Measurements from ENCODE around the gene SPDYA. TPM values are rescaled to one million over a fixed set of nuclear protein-coding genes. Genes with fewer than 3 reads are reported as not detected.

Gene SPDYA
- total and polyA plus RNA-seq, 2 of the 4 experiments (the other 2 are of a cell fraction) = not detected

DNA sequence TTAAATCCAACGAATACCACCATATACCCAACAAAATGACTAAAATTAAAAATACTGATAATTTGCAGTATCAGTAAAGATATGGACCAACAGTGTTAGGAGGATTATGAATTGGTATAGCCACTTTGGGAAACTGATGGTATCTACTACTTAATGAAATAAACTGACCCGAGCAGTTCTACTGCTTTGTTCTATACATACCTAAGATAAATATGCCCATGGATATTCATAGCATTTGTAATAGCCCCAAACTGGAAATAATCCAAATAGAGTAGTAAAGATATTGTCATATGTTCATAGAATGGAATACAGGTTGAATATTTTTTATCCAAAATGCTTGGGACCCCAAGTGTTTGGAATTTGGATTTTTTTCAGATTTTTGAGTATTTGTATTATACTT is 38.3 kb upstream of the SPDYA start:
- H3K27me3 ChIP-seq (ENCODE audit: control insufficient read depth, insufficient read depth, low read length) = no peaks in the 10 kb centered on the region
- H3K27ac ChIP-seq (ENCODE audit: insufficient read depth, low read length) = no peak overlapping the region
- BruUV-seq (replicated peaks) = TSS peak; percentile 5
- no peak overlapping the region for H4K8ac ChIP-seq (ENCODE audit: low read depth in 2 of 2, low read length in 2 of 2)
- in situ Hi-C loops (cut with MboI; ENCODE audit: low sequenced_read_pairs) (no loop called here), dilution Hi-C loops (cut with HindIII; ENCODE audit: low sequenced_read_pairs, unreplicated experiment) (no loop called here), intact Hi-C loops (cut with micrococcal nuclease) (no loop called here)
- no peak overlapping the region for H3K9ac ChIP-seq (ENCODE audit: low read depth, low read length)
- H2BK5ac ChIP-seq (ENCODE audit: low read depth, low read length, poor library complexity, severe bottlenecking) = no peak overlapping the region
- H2BK15ac ChIP-seq (ENCODE audit: low read depth, low read length) = no peak overlapping the region
- H3K9me3 ChIP-seq (ENCODE audit: control insufficient read depth, insufficient read depth, low read length) = no peaks in the 10 kb centered on the region
- no CpG with 5 or more reads among the region's 2 CpGs for WGBS, 2 experiments (ENCODE audit: extremely low coverage in 2 of 2, insufficient read length in 1 of 2)
- no peak overlapping the region for H2BK20ac ChIP-seq (ENCODE audit: low read depth, low read length)
- no peaks in the 10 kb centered on the region; the same call in 1 of the 2 replicates for H3K36me3 ChIP-seq (ENCODE audit: control insufficient read depth, insufficient read depth, low read length)
- no peak overlapping the region for H4K5ac ChIP-seq (ENCODE audit: low read depth, low read length)
- peaks cover 8 to 77% of the 10 kb centered on the region in 2 experiments for H3K79me1 ChIP-seq (ENCODE audit: low read depth in 1 of 2, low read length in 2 of 2)
- H3K4me2 ChIP-seq (ENCODE audit: low read depth, low read length) = no peak overlapping the region
- H3K9me1 ChIP-seq (ENCODE audit: insufficient read depth, low read length) = peaks cover 4% of the 10 kb centered on the region
- H3K56ac ChIP-seq (ENCODE audit: extremely low read depth, insufficient read depth, low read length) = no peak overlapping the region
- H2AK9ac ChIP-seq (replicated peaks; ENCODE audit: low read depth, low read length, poor library complexity) = no peak overlapping the region
- H3K23ac ChIP-seq (ENCODE audit: low read depth, low read length) = no peak overlapping the region
- DNase-seq = no peak
- no peak overlapping the region for H4K91ac ChIP-seq (ENCODE audit: insufficient read depth, low read depth, low read length)
- H3K4me1 ChIP-seq (ENCODE audit: control insufficient read depth, insufficient read depth, low read length) = no peaks in the 10 kb centered on the region; the same call in 1 of the 2 replicates
- peaks cover 93% of the 10 kb centered on the region for H4K20me1 ChIP-seq (ENCODE audit: insufficient read depth, low read length)
- no peak overlapping the region for H2AK5ac ChIP-seq (ENCODE audit: low read depth, low read length)
- no peak overlapping the region for H2BK120ac ChIP-seq (ENCODE audit: low read depth, low read length)
- ATAC-seq (ENCODE audit: low read depth) = no peak
- no peak overlapping the region for H2AFZ ChIP-seq (replicated peaks; ENCODE audit: low read length, poor library complexity)
- POLR2A ChIA-PET (ENCODE audit: unreplicated experiment) = no interaction called here
- no peak overlapping the region for H3K18ac ChIP-seq (ENCODE audit: low read depth, low read length)
- no peak overlapping the region for H3K4me3 ChIP-seq (ENCODE audit: insufficient read depth, low read depth, low read length)
- CTCF ChIA-PET = interaction anchor here (0.7 kb wide), 1 partner anchor 198 kb away, joined by 9 read pairs; no protein-coding TSS in a partner anchor
- TF ChIP-seq SMC3 (IDR thresholded peaks at IDR 0.05; ENCODE audit: low read depth, low read length) = no peak
- TF ChIP-seq FOS (IDR thresholded peaks at IDR 0.05; ENCODE audit: low read depth, low read length) = no peak
- TF ChIP-seq NFE2L2 (IDR thresholded peaks at IDR 0.05; ENCODE audit: low read depth, low read length) = no peak
- TF ChIP-seq CHD1 (IDR thresholded peaks at IDR 0.05; ENCODE audit: low read depth, low read length) = no peak
- TF ChIP-seq, protein P1, sequence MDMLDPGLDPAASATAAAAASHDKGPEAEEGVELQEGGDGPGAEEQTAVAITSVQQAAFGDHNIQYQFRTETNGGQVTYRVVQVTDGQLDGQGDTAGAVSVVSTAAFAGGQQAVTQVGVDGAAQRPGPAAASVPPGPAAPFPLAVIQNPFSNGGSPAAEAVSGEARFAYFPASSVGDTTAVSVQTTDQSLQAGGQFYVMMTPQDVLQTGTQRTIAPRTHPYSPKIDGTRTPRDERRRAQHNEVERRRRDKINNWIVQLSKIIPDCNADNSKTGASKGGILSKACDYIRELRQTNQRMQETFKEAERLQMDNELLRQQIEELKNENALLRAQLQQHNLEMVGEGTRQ (IDR thresholded peaks at IDR 0.05; ENCODE audit: low read depth, low read length) = no peak
- TF ChIP-seq POLR2A (IDR thresholded peaks at IDR 0.05; ENCODE audit: low read depth, low read length) = no peak
- TF ChIP-seq MAFK (IDR thresholded peaks at IDR 0.05; ENCODE audit: low read depth, low read length) = no peak
- TF ChIP-seq, protein P2, sequence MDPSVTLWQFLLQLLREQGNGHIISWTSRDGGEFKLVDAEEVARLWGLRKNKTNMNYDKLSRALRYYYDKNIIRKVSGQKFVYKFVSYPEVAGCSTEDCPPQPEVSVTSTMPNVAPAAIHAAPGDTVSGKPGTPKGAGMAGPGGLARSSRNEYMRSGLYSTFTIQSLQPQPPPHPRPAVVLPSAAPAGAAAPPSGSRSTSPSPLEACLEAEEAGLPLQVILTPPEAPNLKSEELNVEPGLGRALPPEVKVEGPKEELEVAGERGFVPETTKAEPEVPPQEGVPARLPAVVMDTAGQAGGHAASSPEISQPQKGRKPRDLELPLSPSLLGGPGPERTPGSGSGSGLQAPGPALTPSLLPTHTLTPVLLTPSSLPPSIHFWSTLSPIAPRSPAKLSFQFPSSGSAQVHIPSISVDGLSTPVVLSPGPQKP (IDR thresholded peaks at IDR 0.05; ENCODE audit: borderline replicate concordance, low read depth, low read length) = no peak
- H3K14ac ChIP-seq (replicated peaks; ENCODE audit: low read depth, low read length) = no peak overlapping the region
- no peak overlapping the region for H3K4ac ChIP-seq (ENCODE audit: low read depth, low read length)
